COR-L47 (cell line): Measurements from ENCODE around the gene IPO13.

Experiments used
- DNase-seq: peaks from one replicate; lab custom pipeline; 2025; lab: John Stamatoyannopoulos, UW

Gene IPO13

DNA sequence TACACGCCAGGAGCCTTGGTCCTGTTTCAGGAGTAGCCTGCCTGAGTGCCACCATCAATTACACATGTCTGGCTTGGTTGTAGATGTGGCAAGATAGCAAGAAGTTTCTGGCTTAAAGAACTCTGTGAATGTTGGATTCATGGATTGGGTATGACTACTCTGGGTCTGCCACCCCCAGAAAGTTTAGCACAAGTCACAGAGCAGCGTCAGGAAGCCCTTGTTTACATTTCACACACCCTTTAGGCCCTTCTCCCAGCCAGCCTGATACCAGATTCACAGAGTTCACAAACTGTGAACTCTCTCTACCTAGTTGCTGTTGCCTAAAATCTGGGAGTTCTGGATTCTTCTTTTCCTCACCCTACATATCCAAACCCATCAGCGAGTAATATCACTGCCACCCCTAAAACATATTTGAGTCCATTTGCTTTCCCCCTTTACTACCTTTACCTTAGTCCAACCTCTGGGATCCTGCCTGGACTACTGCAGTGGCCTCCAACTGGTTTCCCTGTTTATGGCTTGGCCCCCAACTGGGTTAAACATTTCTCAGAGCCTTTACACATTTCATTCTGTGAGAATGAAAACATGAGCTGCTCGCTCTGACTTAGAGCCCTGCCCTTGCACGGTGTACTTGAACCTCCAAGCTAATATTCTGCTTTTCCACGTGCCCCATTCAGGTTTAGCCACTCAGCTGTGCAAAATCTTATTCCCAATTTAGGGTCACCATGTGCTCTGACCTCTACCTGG lies 40.6 kb downstream of the IPO13 start:
- DNase-seq, result no peak

DNA sequence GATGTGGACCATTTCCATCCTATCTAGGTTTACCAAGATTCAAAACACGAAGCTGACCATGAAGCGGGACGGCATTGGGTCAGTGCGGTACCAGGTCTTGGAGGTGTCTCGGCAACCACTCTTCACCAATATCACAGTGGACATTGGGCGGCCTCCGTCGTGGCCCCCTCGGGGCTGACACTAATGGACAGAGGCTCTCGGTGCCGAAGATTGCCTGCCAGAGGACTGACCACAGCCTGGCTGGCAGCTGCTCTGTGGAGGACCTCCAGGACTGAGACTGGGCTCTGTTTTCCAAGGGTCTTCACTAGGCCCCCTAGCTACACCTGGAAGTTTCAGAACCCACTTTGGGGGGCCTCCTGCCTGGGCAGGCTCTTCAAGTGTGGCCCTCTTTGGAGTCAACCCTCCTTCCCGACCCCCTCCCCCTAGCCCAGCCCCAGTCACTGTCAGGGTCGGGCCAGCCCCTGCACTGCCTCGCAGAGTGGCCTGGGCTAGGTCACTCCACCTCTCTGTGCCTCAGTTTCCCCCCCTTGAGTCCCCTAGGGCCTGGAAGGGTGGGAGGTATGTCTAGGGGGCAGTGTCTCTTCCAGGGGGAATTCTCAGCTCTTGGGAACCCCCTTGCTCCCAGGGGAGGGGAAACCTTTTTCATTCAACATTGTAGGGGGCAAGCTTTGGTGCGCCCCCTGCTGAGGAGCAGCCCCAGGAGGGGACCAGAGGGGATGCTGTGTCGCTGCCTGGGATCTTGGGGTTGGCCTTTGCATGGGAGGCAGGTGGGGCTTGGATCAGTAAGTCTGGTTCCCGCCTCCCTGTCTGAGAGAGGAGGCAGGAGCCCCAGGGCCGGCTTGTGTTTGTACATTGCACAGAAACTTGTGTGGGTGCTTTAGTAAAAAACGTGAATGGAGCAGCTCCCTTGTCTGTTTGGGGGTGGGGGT lies 43.8 kb downstream of the IPO13 start:
- DNase-seq, result no peak

DNA sequence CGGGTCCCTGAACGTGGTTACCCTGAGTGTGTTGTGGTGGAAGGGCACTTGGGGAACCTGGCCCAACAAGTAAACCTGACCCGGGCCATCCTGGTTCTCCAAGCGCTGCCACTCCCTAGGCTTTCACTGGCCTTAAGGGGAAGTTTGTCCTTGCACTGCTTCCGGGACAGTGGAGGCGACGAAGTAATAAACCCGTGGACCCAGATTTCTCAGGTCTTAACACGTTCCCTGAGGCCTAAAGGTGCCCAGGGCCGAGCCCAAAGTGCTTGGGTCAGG lies 44.4 kb downstream of the IPO13 start:
- DNase-seq, result no peak

DNA sequence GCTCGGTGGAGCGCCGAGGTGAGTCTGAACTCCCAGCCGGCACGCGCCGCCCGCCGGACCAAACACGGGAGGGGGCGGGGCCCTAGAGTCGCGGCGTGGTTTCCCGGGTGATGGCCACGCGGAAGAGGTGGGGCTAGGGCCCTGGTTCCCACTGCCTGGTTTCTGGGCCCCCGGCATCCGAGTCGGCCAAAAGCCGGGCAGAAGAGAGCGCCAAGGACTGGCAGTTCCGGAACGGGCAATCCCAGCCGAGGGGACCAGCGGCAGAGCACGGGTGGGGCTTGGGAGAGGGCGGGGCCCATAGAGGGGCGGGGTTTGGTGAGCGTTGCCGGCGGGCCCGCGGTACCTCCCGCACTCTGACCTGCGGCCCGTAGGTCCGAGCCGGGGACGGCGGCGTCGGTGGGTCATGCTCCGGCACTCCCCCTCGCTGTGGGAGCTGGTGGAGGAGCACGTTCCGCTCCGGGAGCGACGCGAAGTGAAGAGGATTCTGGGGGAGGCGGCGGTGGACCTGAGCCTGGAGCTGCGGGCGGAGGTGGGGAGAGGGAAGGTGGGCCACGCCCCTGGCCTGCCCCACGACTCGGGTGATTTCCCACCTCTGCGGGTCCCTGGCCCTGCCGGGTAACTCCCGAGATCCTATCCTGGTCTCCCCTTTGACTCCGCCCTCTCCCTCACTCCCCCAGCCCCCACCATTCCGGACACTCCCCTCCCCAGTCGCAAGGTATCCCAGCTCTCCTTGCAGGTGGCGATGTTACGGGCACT lies 44.9 kb downstream of the IPO13 start, which contains the start of gene CCDC24:
Gene CCDC24 (plus strand): TSS at position 124 of the 756 bp plus-strand sequence. CDS start 280 bp downstream, at position 404.
- DNase-seq, result peak; percentile 37

DNA sequence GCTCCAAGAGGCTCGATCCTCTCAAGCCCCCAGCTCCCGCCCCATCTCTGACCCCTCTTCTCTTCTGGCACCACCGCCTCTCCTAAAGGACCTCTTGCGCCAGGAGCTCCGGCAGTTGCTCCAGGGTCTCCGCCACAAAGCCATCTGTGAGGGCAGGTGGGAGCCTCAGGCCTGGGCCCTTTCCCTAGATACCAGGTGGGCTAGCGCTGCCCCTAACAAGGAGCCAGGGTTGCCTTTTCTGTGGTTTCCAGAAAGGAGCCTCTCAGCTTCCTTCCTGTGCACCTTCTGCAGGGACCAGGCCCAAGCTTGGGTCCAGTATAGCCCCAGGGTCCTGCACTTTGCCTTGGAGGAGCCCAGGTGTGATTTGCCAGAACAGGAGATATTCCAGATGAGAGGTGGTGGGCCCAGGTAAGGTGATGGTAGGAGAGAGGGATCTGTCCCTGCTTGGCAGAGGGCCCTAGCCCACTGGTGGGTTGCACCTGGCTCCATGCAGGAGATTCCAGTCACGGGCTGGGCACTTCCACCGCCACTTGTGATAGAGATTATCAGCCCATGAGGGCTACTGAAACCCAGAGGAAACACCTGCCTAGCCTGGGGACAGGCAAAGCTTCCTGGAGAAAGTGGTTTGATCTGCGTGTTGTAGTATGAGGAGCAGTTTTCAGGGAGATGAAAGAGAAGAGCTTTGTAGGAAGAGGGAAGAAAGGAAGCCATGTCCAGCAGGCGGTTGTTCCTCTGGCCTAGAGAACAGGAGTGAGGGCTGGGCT lies 45.7 kb downstream of the IPO13 start:
- no peak for DNase-seq

DNA sequence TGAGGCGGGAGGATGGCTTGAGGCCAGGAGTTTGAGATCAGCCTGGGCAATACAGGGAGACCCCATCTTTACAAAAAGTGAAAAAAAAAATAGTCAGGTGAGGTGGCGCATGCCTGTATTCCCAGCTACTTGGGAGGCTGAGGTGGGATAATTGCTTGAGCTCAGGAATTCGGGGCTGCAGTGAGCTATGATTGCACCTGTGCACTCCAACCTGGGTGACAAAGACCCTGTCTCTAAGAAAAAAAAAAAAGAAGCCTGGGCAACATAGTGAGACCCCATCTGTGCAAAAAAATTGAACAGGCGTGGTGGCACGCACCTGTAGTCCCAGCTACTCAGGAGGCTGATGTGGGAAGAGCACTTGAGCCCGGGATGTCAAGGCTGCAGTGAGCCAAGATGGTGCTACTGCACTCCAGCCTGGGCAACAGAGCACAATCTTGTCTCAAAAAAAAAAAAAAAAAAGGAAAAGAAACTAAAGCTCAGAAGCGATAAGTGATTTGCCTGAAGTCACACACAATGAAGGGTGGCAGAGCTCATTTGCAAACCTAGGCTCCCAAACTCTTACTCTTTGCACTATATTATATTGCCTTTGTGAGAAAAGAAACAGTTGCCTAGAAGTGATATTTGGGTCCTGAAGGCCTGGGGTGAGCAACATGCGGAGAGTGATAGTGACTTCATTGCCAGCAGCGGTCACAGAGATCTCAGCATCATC lies 46.6 kb downstream of the IPO13 start:
- no peak for DNase-seq

DNA sequence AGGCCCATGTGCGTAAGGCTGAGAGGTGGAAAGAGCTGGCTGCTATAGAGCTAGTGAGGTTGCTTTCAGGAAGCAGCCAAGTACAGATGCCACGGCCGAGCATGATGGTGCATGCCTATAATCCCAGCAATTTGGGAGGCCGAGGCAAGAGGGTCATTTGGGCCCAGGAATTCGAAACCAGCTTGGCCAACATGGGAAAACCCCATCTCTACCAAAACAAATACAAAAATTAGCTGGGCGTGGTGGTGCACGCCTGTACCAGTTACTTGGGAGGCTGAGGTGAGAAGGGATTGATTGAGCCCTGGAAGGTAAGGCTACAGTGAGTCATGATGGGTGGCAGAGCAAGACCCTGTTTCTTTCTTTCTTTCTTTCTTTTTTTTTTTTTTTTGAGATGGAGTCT lies 47.3 kb downstream of the IPO13 start:
- DNase-seq, result no peak

DNA sequence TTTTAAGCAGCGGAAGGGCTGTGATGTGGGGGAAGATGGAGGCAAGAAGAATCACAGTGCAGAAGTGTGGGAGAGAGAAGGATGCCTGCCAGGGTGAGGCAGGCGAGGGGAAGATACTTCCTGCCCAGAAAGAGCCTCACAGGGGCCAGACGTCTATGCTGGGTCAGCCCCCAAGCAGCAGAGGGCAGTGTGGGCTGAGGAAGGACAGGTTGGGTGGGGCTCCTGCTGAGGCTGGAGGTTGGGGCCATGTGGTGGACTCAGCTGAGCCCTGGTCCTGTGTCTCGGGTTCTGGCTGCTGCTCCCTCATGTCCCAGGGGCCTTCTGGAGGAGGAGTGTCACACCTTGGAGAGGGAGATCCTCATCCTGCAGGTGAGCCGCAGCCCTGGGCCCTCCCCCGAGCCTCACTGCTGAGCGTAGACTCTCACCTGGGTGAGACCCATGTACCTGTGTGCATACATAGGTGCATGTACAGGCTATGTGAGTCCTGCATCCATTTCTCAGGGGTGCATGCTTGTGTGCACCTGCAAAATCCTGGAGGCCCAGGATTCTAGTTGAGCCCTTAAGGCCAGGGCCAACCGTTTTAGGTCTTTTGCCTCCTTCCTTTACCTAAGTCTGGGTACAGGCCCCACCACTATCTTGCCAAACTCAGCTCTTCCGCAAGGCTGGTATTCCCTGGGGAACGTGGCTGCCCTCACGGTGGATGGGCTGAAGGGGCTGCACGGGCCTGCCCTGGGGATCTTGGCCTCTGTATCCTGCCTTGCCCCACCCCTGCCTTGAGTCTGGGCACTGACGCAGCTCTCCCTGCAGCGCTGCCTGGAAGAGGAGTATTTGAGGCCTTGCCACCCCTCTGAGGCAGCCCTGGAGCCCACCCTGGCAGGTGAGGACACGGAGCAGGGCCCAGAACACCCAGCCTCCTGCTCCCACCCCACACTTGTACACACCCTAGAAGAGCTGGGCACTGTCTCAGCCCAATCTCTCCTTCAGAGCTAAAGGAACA lies 48.3 kb downstream of the IPO13 start:
- no peak for DNase-seq

DNA sequence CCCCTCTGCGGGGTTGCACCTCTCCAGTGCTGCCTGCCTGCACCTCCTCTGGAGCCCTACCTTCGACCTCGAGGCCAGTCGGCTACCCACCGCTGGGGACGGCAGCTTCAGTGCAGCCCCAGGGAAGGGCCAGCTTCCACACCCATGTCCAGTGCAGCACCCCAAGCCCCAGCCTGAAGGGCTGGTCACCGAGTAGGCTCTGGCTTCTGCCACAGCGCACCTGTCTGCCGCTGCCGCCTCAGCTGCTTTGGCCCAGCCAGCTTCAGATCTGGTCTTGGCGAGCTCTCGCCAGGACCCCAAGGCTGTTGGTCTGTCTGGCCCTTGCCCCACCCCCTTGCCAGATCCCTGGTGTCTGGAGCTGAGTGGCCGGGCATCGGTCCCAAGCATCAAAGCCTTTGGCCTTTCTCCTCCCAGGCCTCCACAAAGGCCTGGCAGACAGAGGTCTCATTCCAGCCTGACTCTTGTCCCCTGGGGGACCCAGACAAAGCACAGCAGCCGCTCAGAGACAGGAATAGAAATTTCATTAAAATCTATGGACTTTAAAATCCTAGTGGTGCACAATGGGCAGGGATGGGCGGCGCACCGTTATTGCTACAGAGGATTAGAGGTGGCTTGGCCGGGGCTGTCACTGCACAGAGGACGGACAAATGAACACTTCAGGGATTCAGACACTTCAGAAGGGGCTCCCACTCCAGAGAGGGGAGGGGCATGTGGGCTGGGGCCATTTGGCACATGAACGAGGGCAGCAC lies 49.4 kb downstream of the IPO13 start:
- no peak for DNase-seq

DNA sequence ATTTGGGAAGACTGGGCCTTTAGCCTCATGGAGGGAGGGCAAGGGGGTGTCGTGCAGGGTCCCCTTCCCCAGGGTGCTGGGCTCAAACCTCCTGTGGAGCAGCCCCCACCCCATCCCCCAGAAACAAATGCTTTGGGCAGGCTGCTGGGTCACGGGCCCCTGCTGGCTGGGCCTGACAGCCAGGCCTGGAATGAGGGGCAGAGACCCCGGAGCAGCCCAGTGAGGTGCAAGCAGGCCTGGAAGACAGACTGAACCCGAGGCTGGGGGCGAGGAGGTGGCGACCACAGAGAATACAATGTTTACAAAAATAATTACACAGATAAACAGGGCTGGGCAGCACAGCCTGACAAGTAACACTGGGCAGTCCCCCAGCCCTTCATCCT lies 50.0 kb downstream of the IPO13 start:
- no peak for DNase-seq

DNA sequence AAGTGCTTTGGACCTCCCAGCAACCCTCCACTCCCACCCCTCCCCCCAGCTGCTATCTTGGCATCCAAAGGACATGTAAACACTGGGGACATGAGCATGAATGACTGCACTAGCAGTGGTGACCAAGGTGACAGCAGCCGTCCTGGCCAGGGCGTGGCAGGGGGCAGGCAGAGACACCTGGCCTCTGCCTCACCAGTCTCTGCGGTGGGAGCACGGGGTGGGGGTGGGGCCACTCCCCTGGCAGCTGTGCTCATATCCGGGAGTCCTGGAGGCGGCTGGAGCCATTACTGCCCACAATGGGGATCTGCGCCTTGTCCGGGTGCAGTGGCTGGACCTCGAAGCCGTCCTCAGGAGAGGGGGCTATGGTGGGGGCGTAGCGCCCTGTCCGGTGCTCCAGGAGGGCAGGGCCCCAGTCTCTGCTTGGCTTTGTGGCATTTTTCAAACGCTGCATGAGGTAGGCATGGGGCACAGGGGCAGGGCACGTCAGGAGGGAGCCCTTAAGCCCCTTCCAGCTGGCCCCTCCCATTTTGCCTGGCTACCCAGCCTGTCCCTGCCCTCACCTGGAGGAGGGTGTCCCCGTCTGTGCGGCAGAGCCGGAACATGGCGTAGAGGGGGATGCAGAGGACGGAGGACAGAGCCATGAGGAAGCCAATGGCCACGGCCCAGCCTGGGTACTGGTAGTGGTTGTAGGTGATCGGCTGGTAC lies 50.7 kb downstream of the IPO13 start:
- DNase-seq, result no peak

DNA sequence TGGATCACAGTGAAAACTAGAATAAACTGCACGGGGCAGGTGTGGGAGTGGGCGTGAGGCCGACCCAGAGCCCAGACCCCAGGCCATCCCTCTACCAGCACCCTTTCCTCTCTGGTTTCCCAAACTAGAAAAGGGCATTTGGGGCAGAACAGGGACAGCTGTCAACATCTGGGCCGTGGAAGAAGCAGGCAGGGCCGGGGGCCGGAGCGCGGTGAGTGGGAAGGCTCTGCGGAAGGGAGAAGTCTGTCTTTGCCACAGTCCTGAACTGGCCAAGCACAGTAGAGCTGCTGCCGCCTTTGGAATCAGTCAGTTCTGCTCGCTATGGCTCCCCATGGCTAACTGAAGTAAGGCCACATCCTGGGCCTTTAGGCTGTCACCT lies 51.2 kb downstream of the IPO13 start:
- DNase-seq, result no peak

DNA sequence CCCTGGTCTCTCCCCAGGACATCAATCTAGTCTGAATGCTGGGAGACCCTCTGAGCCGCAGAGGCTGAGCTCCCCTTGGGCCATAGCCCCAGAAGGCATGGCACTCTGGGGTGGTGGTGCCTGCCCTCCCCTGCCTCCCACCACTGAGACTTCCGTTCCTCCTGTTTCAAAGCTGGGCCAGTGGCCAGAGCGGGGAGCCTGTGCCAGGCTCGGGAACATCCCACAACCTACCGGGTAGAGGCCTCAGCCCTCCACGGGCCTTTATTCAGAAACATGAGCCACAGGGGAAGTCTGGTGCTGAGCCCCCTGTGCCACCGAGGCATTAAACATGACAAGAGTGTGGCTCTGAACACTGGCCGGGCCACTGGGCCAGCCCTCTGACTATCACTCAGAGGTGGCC lies 52.7 kb downstream of the IPO13 start:
- DNase-seq, result no peak

DNA sequence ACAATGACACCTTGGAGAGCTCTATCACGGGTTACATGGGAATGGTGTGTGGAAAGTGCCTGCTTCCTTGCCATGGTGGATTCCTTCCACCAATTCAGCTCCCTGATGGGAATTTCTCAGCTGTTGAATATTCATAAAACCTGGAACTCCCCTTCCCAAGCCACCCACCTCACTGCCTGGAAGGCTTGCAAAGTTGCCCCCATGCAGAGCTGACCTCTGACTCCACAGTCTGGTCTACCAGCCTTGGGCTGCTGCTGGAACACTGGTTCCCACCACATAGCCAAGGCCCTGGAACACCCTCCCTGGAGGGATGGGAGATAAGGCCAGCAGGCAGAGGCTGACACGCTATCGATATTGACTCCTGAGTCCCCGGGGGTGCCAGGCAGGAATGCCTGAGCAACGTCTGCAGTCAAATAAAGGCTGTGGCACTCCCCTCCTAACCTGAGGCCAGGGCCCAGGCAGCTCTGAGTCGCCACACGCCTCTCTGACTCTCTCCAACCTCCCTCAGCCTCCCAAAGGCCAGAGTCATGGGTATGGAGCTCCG lies 53.4 kb downstream of the IPO13 start:
- no peak for DNase-seq

DNA sequence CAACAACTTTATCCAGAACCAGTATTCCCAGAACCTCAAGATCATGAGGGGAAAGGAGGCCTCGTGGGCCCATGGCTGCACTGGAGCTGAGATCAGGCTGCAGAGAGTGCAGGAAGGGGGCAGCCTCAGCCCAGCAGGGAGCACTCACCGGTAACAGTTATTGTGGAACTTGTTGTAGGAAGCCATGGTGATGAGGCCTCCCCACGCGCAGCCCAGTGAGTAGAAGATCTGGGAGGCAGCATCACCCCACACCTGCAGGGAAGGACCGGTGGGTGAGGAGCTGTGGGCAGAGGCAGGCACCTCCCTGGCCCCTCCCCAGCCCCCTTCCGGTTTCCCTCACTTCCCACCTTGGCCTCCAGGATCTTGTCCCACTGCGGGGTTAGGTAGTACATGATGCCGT lies 55.4 kb downstream of the IPO13 start:
- no peak for DNase-seq

DNA sequence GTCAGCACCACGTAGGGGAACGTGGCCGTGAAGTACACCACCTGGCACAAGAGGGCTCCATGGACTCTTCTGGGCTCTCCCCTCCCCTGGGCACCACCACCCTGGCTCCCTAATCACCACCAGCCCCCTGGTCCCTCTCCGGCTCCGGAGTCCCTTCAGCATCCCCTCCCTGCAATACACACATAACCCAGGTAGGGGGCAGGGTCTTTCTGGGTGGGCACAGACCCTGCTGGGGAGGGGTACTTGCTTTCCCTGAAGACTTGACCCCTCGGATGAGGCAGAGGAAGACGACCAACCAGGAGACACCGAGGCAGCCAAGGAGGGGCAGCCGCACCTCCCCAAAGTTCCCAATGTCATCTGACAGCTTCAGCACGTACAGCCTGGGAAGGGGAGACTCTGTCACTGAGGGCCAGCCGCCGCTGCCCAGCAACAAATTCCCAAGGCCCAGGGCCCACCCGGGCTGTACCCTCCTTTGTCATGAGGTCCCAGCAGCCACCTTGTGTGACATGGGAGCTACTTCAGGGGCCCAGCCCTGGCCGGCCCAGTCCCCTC lies 55.9 kb downstream of the IPO13 start:
- DNase-seq, result no peak

DNA sequence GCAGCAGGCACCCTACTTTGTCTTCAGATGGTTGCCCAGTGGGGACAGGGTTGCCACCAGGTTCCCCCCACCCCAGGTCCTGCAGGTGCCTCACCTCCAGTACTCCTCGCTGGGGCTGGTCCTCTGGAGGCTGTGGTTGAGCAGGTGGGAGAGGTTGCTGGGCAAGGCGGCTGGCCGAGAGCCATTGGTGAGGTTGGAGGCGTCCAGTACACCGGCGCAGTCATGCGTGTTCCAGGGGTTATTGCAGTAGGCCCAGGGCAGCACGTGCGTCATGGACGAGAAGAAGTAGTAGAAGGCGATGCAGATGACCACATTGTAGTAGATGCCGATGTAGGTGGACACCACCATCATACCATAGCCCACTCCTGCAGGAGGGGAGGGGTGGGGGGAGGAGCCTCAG lies 61.5 kb downstream of the IPO13 start:
- no peak for DNase-seq

DNA sequence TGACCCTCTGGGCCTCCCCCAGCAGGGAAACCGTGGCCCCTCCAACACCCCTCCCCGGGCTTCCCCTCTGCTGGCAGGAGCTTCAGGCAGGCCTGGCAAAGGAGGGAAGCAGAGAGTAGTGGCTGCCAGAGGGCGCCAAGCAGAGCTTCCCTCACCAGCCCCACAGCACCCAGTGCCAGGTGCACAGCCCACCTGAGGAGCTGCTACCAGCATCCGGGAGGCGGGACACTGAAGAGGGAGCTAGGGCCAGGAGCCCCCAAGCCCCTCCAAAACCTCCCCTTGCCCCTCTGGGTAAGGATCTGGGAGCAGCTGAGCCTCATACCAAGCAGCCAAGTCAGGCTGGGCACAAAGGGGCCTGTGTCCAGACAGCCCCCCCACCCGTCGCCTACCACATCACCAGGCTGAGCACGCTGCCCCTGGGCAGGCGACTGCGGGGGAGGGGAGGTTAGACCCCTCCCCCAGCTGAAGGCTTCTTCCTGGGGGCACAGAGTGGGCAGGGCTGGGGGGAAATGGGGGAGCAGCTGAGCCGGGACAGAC lies 64.3 kb downstream of the IPO13 start:
- DNase-seq, result no peak
